Measurements from ENCODE around the gene KRTAP19-7.

Gene KRTAP19-7, protein sequence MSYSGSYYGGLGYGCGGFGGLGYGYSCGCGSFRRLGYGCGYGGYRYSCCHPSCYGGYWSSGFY

DNA sequence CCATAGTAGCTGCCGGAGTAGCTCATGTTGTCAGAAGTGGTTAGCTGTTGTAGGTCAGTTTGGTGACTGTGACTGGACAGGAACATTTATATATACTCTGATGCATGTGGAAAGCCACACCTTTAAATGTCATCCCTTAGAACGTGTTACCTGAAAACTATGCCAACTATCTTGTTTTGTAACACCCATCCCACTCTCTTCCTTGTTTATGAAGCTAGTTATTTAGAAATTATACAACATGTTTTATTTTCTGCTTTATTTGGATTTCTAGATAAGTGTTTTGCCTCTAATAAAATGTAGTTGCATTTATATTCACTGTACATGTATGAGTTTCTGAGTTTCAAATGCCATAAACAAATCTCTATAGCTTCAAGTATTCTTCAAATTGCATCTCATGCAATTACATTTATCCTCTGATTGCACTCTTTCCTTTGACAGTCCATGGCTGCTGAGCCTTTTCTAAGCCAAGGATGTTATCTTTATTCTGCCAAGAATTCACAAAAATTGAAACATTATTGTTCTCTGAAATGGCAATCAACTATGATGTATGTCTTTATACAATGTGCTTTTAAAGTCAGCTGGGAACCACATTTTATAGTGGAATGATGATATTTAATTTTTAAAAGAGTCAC lies at the start of gene KRTAP19-7:
KRTAP19-7 (minus strand) TSS at position 51 of the 632 bp plus-strand sequence; CDS start at position 26, 25 bp downstream.
- Histone ChIP-seq H3K4me1 (ENCODE audit: control insufficient read depth, insufficient read depth, low read length) (no peaks in the 10 kb centered on the region), H3K9me3 (ENCODE audit: control insufficient read depth in 2 of 2, low read length in 2 of 2) (no peaks in the 10 kb centered on the region), H3K9ac (ENCODE audit: low read length in 2 of 2) (no peak within 1 kb of the TSS), H3K27ac (ENCODE audit: low read length) (no peak within 1 kb of the TSS), H3K27me3 (ENCODE audit: control insufficient read depth in 1 of 2, insufficient read depth in 2 of 2, low read length in 2 of 2) (no peaks in the 10 kb centered on the region), H3K36me3 (ENCODE audit: control insufficient read depth in 2 of 2, insufficient read depth in 2 of 2, low read length in 2 of 2) (no peaks in the 10 kb centered on the region), H3K4me3 (ENCODE audit: low read length in 2 of 2) (no peak within 1 kb of the TSS)

DNA sequence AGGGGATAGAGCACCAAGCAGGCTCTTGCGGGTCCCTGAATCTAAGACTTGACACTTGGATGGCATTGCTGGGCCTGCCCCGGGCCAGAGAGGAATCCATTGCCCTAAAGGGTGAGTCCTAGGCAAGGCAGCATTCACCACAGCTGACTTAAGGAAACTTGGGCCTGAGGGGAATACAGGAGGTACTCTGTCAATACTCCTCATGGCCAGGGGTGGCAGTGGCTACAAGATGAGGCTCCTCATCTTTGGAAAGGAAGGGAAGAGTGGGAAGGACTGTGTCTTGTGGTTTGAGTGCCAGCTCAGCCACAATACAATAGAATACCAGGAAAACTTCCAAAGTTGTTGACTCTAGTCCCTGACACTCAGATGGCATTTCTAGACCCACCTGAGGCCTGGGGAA lies 44.9 kb upstream of the KRTAP19-7 start:
- H3K36me3 ChIP-seq (ENCODE audit: control insufficient read depth in 2 of 2, insufficient read depth in 2 of 2, low read length in 2 of 2): no peaks in the 10 kb centered on the region
- H3K4me1 ChIP-seq (ENCODE audit: control insufficient read depth, insufficient read depth, low read length): no peaks in the 10 kb centered on the region
- no peaks in the 10 kb centered on the region for H3K9me3 ChIP-seq (ENCODE audit: control insufficient read depth in 2 of 2, low read length in 2 of 2)
- no peak overlapping the region for H3K9ac ChIP-seq (ENCODE audit: low read length in 2 of 2)
- H3K27me3 ChIP-seq (ENCODE audit: control insufficient read depth in 1 of 2, insufficient read depth in 2 of 2, low read length in 2 of 2): no peaks in the 10 kb centered on the region
- no peak overlapping the region for H3K27ac ChIP-seq (ENCODE audit: low read length)
- H3K4me3 ChIP-seq (ENCODE audit: low read length in 2 of 2): no peak overlapping the region

DNA sequence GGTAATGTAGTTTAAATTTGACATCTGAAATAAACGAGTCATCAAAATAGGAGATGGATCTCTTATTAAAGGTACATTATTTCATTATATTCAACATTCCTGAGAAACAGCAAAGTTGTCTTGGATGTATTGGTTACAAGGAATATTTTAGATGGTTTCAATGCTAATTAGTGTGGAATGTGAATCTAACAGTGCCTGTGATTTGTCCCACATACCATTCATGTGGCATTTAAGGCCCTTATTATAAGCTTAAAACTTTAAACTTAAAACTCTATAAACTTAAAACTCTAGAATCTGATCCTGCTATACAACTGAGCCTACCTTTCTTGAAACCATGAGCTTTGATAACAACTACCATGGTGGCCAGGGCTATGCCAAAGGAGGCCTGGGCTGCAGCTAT lies 39.7 kb upstream of the KRTAP19-7 start, which contains the start of gene KRTAP22-1:
KRTAP22-1 (plus strand) TSS at position 301 of the 400 bp plus-strand sequence.
- H3K9me3 ChIP-seq (ENCODE audit: control insufficient read depth in 2 of 2, low read length in 2 of 2): no peaks in the 10 kb centered on the region
- no peak within 1 kb of the TSS for H3K4me3 ChIP-seq (ENCODE audit: low read length in 2 of 2)
- no peak within 1 kb of the TSS for H3K27ac ChIP-seq (ENCODE audit: low read length)
- H3K36me3 ChIP-seq (ENCODE audit: control insufficient read depth in 2 of 2, insufficient read depth in 2 of 2, low read length in 2 of 2): no peaks in the 10 kb centered on the region
- no peaks in the 10 kb centered on the region for H3K4me1 ChIP-seq (ENCODE audit: control insufficient read depth, insufficient read depth, low read length)
- H3K9ac ChIP-seq (ENCODE audit: low read length in 2 of 2): no peak within 1 kb of the TSS
- no peaks in the 10 kb centered on the region for H3K27me3 ChIP-seq (ENCODE audit: control insufficient read depth in 1 of 2, insufficient read depth in 2 of 2, low read length in 2 of 2)

DNA sequence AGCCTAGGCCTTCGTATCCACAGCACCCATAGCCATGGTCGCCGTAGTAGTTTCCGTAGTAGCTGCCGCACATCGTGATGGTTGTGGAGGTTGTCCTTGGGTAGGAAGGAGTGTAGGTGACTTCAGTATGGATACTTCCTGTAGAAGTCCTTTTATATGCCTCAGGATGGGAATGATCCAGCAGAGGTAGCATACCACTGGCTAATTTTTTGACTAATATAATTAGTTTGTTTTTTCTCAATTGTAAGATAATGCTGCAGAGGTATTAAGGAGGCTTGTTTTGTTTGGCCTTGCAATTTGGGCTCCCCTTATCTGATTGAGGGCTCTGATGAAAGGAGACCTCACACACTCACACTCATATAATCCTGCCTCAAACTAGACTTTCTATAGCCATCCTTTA lies 37.7 kb upstream of the KRTAP19-7 start, which contains the start of gene KRTAP6-2:
KRTAP6-2 (minus strand) TSS at position 101 of the 400 bp plus-strand sequence; CDS start at position 73, 28 bp downstream.
- no peaks in the 10 kb centered on the region for H3K27me3 ChIP-seq (ENCODE audit: control insufficient read depth in 1 of 2, insufficient read depth in 2 of 2, low read length in 2 of 2)
- H3K27ac ChIP-seq (ENCODE audit: low read length): no peak within 1 kb of the TSS
- H3K9me3 ChIP-seq (ENCODE audit: control insufficient read depth in 2 of 2, low read length in 2 of 2): no peaks in the 10 kb centered on the region
- no peak within 1 kb of the TSS for H3K4me3 ChIP-seq (ENCODE audit: low read length in 2 of 2)
- no peaks in the 10 kb centered on the region for H3K36me3 ChIP-seq (ENCODE audit: control insufficient read depth in 2 of 2, insufficient read depth in 2 of 2, low read length in 2 of 2)
- no peaks in the 10 kb centered on the region for H3K4me1 ChIP-seq (ENCODE audit: control insufficient read depth, insufficient read depth, low read length)
- no peak within 1 kb of the TSS for H3K9ac ChIP-seq (ENCODE audit: low read length in 2 of 2)

DNA sequence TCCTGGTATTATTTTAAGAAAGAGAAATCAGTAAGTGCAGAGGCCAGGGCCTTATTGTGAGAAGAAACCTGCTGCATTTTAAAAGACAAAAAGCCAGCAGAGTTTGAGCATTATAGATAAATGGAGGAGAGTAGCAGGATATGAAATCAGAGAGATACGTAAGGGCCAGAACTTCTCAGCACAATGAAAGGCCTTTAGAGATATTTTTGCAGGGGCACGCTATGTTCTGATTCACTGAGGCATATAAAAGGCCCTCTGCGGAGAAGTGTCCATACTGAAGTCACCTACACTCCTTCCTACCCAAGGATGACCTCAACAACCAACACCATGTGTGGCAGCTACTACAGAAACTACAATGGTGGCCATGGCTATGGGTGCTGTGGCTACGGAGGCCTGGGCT lies 31.0 kb upstream of the KRTAP19-7 start, which contains the start of gene KRTAP6-3:
KRTAP6-3 (plus strand) TSS at position 301 of the 400 bp plus-strand sequence; CDS start at position 307, 6 bp downstream.
- Histone ChIP-seq H3K9me3 (ENCODE audit: control insufficient read depth in 2 of 2, low read length in 2 of 2) (no peaks in the 10 kb centered on the region), H3K27me3 (ENCODE audit: control insufficient read depth in 1 of 2, insufficient read depth in 2 of 2, low read length in 2 of 2) (no peaks in the 10 kb centered on the region), H3K4me3 (ENCODE audit: low read length in 2 of 2) (no peak within 1 kb of the TSS), H3K4me1 (ENCODE audit: control insufficient read depth, insufficient read depth, low read length) (no peaks in the 10 kb centered on the region), H3K27ac (ENCODE audit: low read length) (no peak within 1 kb of the TSS), H3K9ac (ENCODE audit: low read length in 2 of 2) (no peak within 1 kb of the TSS), H3K36me3 (ENCODE audit: control insufficient read depth in 2 of 2, insufficient read depth in 2 of 2, low read length in 2 of 2) (no peaks in the 10 kb centered on the region)

DNA sequence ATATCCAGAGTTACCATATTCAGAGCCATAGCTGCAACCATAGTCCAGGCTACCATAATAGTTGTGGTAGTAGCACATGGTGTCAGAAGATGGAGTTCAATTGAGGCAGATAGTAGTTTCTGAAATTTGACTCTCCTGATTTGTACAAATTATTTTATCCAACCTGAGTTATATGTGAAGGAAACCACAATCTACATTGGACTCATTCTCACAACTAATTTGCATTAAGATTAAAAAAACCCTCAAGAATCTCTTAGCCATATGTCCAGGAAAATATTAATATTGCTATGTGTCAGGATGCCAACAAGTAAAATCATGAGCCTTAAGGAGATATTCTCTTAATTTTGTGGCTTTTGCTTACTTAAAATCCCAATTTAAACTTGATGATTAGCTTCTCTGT lies 29.2 kb upstream of the KRTAP19-7 start, which contains the start of gene KRTAP22-2:
KRTAP22-2 (minus strand) TSS at position 101 of the 400 bp plus-strand sequence.
- Histone ChIP-seq H3K9ac (ENCODE audit: low read length in 2 of 2) (no peak within 1 kb of the TSS), H3K9me3 (ENCODE audit: control insufficient read depth in 2 of 2, low read length in 2 of 2) (no peaks in the 10 kb centered on the region), H3K27me3 (ENCODE audit: control insufficient read depth in 1 of 2, insufficient read depth in 2 of 2, low read length in 2 of 2) (no peaks in the 10 kb centered on the region), H3K27ac (ENCODE audit: low read length) (no peak within 1 kb of the TSS), H3K4me1 (ENCODE audit: control insufficient read depth, insufficient read depth, low read length) (no peaks in the 10 kb centered on the region), H3K36me3 (ENCODE audit: control insufficient read depth in 2 of 2, insufficient read depth in 2 of 2, low read length in 2 of 2) (no peaks in the 10 kb centered on the region), H3K4me3 (ENCODE audit: low read length in 2 of 2) (no peak within 1 kb of the TSS)

DNA sequence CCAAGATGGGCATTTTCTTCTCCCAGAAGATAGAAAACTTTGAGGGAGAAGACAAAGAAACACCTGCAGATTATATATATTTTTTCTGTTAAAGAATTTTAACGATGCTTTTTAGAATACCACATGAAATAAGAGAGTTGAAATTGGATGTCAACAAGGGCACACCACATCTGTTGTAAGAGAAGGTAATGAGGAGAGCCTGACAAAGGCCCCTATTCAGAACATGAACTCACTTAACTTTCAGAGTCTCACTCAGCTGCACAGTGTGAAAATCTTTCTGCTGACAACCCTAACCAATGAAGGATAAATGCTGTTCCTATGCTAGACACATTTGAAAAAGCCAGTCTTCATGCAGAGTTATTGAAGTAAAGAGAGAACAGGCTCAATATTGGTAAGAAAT lies 21.8 kb upstream of the KRTAP19-7 start:
- no peaks in the 10 kb centered on the region for H3K9me3 ChIP-seq (ENCODE audit: control insufficient read depth in 2 of 2, low read length in 2 of 2)
- H3K4me1 ChIP-seq (ENCODE audit: control insufficient read depth, insufficient read depth, low read length): no peaks in the 10 kb centered on the region
- H3K4me3 ChIP-seq (ENCODE audit: low read length in 2 of 2): no peak overlapping the region
- no peak overlapping the region for H3K9ac ChIP-seq (ENCODE audit: low read length in 2 of 2)
- H3K27me3 ChIP-seq (ENCODE audit: control insufficient read depth in 1 of 2, insufficient read depth in 2 of 2, low read length in 2 of 2): no peaks in the 10 kb centered on the region
- no peaks in the 10 kb centered on the region for H3K36me3 ChIP-seq (ENCODE audit: control insufficient read depth in 2 of 2, insufficient read depth in 2 of 2, low read length in 2 of 2)
- H3K27ac ChIP-seq (ENCODE audit: low read length): no peak overlapping the region

DNA sequence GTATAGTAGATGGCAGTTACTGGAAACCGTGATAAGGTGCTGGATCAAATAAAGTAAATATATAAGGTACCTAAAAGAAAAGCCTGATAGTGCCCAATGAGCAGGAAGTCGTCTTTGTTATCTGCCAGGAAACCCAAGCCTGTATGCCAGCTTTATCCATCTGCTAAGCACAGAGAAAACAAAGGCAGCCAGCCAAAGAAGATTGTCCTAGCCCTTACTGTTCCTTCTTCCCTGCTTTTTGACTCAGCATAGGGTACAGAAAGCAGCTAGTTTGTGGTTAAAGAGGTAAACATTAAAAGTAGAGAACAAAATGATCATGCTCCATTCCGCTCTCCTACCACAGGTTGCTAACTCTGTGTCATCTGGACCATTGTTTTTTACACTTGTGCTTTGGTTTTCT lies 19.0 kb upstream of the KRTAP19-7 start:
- H3K36me3 ChIP-seq (ENCODE audit: control insufficient read depth in 2 of 2, insufficient read depth in 2 of 2, low read length in 2 of 2): no peaks in the 10 kb centered on the region
- H3K27ac ChIP-seq (ENCODE audit: low read length): no peak overlapping the region
- H3K27me3 ChIP-seq (ENCODE audit: control insufficient read depth in 1 of 2, insufficient read depth in 2 of 2, low read length in 2 of 2): no peaks in the 10 kb centered on the region
- no peaks in the 10 kb centered on the region for H3K4me1 ChIP-seq (ENCODE audit: control insufficient read depth, insufficient read depth, low read length)
- H3K4me3 ChIP-seq (ENCODE audit: low read length in 2 of 2): no peak overlapping the region
- H3K9me3 ChIP-seq (ENCODE audit: control insufficient read depth in 2 of 2, low read length in 2 of 2): no peaks in the 10 kb centered on the region
- no peak overlapping the region for H3K9ac ChIP-seq (ENCODE audit: low read length in 2 of 2)

DNA sequence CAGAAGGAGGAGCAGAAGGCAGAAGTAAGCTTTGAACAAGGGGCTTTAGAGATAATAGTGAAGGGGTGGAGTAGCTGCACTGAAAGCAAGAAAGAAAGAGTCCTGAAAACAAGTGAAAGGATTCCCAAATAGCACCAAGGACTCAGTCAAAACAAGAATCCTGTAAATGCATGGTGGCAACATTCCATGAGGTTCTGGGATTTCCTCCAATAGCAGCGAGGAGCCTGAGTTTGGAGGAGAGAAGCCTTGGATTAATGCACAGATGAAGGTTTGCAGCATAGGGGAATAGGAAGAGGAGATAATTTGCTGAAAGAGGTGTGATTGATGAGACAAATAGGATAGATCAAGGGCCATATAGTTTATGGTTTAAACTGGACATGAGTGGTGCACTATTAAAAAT lies 18.2 kb upstream of the KRTAP19-7 start:
- no peak overlapping the region for H3K4me3 ChIP-seq (ENCODE audit: low read length in 2 of 2)
- H3K27me3 ChIP-seq (ENCODE audit: control insufficient read depth in 1 of 2, insufficient read depth in 2 of 2, low read length in 2 of 2): no peaks in the 10 kb centered on the region
- H3K4me1 ChIP-seq (ENCODE audit: control insufficient read depth, insufficient read depth, low read length): no peaks in the 10 kb centered on the region
- no peaks in the 10 kb centered on the region for H3K36me3 ChIP-seq (ENCODE audit: control insufficient read depth in 2 of 2, insufficient read depth in 2 of 2, low read length in 2 of 2)
- no peaks in the 10 kb centered on the region for H3K9me3 ChIP-seq (ENCODE audit: control insufficient read depth in 2 of 2, low read length in 2 of 2)
- H3K27ac ChIP-seq (ENCODE audit: low read length): no peak overlapping the region
- no peak overlapping the region for H3K9ac ChIP-seq (ENCODE audit: low read length in 2 of 2)

DNA sequence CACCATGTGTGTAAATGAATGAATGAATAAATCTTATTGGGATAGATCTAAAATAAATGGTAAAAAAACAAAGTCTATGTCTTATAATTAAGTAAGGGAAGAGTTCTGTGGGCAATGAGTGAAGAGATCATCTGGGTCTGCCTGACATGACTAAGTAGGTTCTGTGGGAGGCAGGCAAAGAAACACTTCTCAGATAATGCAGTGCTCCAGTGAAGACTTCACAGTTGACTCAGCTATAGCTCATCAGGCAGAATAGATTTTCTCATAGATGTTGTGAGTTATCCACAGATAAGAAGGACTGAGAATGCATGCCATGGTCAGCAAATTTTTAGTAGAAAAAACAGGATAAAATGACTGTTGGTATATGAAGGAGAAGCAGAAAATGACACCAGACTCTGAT lies 16.7 kb upstream of the KRTAP19-7 start:
- no peaks in the 10 kb centered on the region for H3K36me3 ChIP-seq (ENCODE audit: control insufficient read depth in 2 of 2, insufficient read depth in 2 of 2, low read length in 2 of 2)
- H3K4me1 ChIP-seq (ENCODE audit: control insufficient read depth, insufficient read depth, low read length): no peaks in the 10 kb centered on the region
- no peak overlapping the region for H3K4me3 ChIP-seq (ENCODE audit: low read length in 2 of 2)
- no peak overlapping the region for H3K27ac ChIP-seq (ENCODE audit: low read length)
- no peak overlapping the region for H3K9ac ChIP-seq (ENCODE audit: low read length in 2 of 2)
- H3K9me3 ChIP-seq (ENCODE audit: control insufficient read depth in 2 of 2, low read length in 2 of 2): no peaks in the 10 kb centered on the region
- H3K27me3 ChIP-seq (ENCODE audit: control insufficient read depth in 1 of 2, insufficient read depth in 2 of 2, low read length in 2 of 2): no peaks in the 10 kb centered on the region

DNA sequence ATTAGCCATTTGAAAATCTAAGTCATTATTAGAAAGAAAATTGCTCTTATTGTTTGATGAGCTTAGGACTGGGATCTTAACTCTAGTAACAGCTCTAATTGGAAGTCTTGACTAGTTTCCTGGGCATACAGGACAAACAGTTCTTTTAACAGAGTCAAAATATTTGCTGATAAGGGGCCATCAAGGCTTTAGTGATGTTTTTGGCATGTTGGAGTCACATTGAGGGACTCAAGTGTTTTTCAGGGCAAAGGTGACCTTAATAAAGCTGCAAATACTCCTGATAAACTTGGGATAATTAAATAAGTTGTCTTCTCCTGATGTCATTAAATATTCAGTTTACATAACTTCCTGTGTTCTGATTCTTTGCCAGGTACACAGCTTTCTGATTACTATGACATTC lies 6.5 kb upstream of the KRTAP19-7 start:
- no peak overlapping the region for H3K9ac ChIP-seq (ENCODE audit: low read length in 2 of 2)
- no peaks in the 10 kb centered on the region for H3K4me1 ChIP-seq (ENCODE audit: control insufficient read depth, insufficient read depth, low read length)
- no peaks in the 10 kb centered on the region for H3K27me3 ChIP-seq (ENCODE audit: control insufficient read depth in 1 of 2, insufficient read depth in 2 of 2, low read length in 2 of 2)
- H3K4me3 ChIP-seq (ENCODE audit: low read length in 2 of 2): no peak overlapping the region
- H3K36me3 ChIP-seq (ENCODE audit: control insufficient read depth in 2 of 2, insufficient read depth in 2 of 2, low read length in 2 of 2): no peaks in the 10 kb centered on the region
- no peaks in the 10 kb centered on the region for H3K9me3 ChIP-seq (ENCODE audit: control insufficient read depth in 2 of 2, low read length in 2 of 2)
- H3K27ac ChIP-seq (ENCODE audit: low read length): no peak overlapping the region
